ENCODE results near the gene TTLL5.

The TTLL5 gene

DNA sequence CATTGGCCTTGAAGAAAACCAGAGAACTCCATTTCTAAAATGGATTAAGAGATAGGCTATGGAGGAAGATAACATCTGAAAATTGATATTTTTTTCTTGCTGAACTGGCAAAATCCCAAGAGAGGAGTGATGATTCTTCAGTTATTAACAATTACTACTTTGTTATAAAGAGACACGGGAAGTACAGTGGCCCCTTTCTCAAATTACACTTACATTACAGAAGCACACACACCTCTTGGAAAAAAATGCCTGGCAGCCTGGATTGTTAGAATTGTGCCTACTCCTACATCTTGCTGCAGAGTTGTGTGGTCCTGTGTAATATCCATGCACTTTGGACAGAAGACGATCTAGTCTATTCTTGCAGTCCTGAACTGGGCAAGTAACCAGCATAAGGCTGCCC is 249.0 kb downstream of the TTLL5 start:
- Histone ChIP-seq H3K79me2 (ENCODE audit: control insufficient read depth, low read length) (no peaks in the 10 kb centered on the region), H3K27me3 (ENCODE audit: control insufficient read depth, low read length) (no peaks in the 10 kb centered on the region), H4K20me1 (ENCODE audit: control insufficient read depth, insufficient read depth, low read depth, low read length) (no peaks in the 10 kb centered on the region), H3K4me1 (ENCODE audit: control insufficient read depth, low read length) (peaks cover 7% of the 10 kb centered on the region), H3K9me2 (replicated peaks; ENCODE audit: control insufficient read depth, low read length) (no peaks in the 10 kb centered on the region), H3K36me3 (ENCODE audit: control insufficient read depth, low read length) (no peaks in the 10 kb centered on the region), H3K9me3 (ENCODE audit: control insufficient read depth, insufficient read depth, low read length) (no peaks in the 10 kb centered on the region), H3K4me3 (ENCODE audit: low read length) (no peak overlapping the region), H3K4me2 (ENCODE audit: low read length) (no peak overlapping the region), H3F3A (ENCODE audit: control insufficient read depth, insufficient read depth) (no peaks in the 10 kb centered on the region), H3K27ac (ENCODE audit: low read depth, low read length) (no peak overlapping the region)
- TF ChIP-seq, protein P1, sequence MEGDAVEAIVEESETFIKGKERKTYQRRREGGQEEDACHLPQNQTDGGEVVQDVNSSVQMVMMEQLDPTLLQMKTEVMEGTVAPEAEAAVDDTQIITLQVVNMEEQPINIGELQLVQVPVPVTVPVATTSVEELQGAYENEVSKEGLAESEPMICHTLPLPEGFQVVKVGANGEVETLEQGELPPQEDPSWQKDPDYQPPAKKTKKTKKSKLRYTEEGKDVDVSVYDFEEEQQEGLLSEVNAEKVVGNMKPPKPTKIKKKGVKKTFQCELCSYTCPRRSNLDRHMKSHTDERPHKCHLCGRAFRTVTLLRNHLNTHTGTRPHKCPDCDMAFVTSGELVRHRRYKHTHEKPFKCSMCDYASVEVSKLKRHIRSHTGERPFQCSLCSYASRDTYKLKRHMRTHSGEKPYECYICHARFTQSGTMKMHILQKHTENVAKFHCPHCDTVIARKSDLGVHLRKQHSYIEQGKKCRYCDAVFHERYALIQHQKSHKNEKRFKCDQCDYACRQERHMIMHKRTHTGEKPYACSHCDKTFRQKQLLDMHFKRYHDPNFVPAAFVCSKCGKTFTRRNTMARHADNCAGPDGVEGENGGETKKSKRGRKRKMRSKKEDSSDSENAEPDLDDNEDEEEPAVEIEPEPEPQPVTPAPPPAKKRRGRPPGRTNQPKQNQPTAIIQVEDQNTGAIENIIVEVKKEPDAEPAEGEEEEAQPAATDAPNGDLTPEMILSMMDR (IDR thresholded peaks at IDR 0.05; ENCODE audit: low read depth, low read length, poor library complexity, severe bottlenecking): no peak
- no peak for TF ChIP-seq EZH2phosphoT487 (IDR thresholded peaks at IDR 0.05; ENCODE audit: borderline replicate concordance, low read length)

DNA sequence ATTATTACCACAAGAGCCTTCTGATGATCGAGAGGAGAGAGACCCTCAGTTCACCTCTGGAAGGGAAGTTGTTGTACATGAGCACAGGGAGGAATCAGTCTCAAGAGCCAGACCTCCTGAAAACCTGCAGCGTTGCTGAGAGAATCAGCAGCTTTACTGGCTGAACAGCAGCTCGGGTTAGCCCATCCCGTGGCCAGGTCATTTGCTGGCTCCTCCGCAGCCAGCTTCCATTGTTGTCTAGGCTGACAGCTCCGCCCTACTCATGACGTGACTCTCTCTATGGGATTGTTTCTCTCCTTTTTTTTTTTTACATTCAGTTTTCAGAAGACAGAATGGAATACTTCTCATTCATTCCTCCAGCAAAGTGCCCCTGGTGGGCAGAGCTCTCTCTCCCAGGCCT is 250.8 kb downstream of the TTLL5 start:
- TF ChIP-seq, protein P1 (IDR thresholded peaks at IDR 0.05; ENCODE audit: low read depth, low read length, poor library complexity, severe bottlenecking): no peak
- no peak for TF ChIP-seq EZH2phosphoT487 (IDR thresholded peaks at IDR 0.05; ENCODE audit: borderline replicate concordance, low read length)

DNA sequence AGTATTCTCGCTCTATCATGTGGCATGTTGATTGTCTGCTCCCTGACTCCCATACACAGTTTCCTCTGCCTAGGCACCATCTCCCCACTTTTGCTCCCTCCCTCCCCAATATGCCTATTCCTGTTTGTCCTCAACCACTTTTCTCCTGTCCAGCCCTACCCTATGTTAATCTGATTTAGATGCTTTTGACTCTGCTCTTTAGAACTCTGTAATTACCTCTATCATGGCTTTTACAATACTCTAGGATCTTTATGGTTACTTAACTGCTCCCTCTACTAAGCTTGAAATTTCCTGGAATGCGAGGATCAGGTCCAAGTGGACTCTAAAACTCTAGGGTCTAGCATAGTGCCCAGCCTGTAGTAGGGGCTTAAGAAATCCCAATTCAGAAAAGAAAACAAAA is 252.1 kb downstream of the TTLL5 start:
- no peaks in the 10 kb centered on the region for H3K9me2 ChIP-seq (replicated peaks; ENCODE audit: control insufficient read depth, low read length)
- no peaks in the 10 kb centered on the region for H3K27me3 ChIP-seq (ENCODE audit: control insufficient read depth, low read length)
- no peaks in the 10 kb centered on the region for H3K4me1 ChIP-seq (ENCODE audit: control insufficient read depth, low read length)
- H3K4me3 ChIP-seq (ENCODE audit: low read length): no peak overlapping the region
- no peaks in the 10 kb centered on the region for H3K36me3 ChIP-seq (ENCODE audit: control insufficient read depth, low read length)
- no peaks in the 10 kb centered on the region for H3K79me2 ChIP-seq (ENCODE audit: control insufficient read depth, low read length)
- H4K20me1 ChIP-seq (ENCODE audit: control insufficient read depth, insufficient read depth, low read depth, low read length): no peaks in the 10 kb centered on the region
- H3K4me2 ChIP-seq (ENCODE audit: low read length): no peak overlapping the region
- TF ChIP-seq, protein P1 (IDR thresholded peaks at IDR 0.05; ENCODE audit: low read depth, low read length, poor library complexity, severe bottlenecking): no peak
- no peak for TF ChIP-seq EZH2phosphoT487 (IDR thresholded peaks at IDR 0.05; ENCODE audit: borderline replicate concordance, low read length)
- no peaks in the 10 kb centered on the region for H3K9me3 ChIP-seq (ENCODE audit: control insufficient read depth, insufficient read depth, low read length)
- no peak overlapping the region for H3K27ac ChIP-seq (ENCODE audit: low read depth, low read length)
- H3F3A ChIP-seq (ENCODE audit: control insufficient read depth, insufficient read depth): no peaks in the 10 kb centered on the region

More for the DNA sequence above, 250.8 kb downstream of the TTLL5 start:
- no peaks in the 10 kb centered on the region for H4K20me1 ChIP-seq (ENCODE audit: control insufficient read depth, insufficient read depth, low read depth, low read length)
- H3K9me2 ChIP-seq (replicated peaks; ENCODE audit: control insufficient read depth, low read length): no peaks in the 10 kb centered on the region
- no peaks in the 10 kb centered on the region for H3K36me3 ChIP-seq (ENCODE audit: control insufficient read depth, low read length)
- H3K27ac ChIP-seq (ENCODE audit: low read depth, low read length): no peak overlapping the region
- no peak overlapping the region for H3K4me3 ChIP-seq (ENCODE audit: low read length)
- no peaks in the 10 kb centered on the region for H3K79me2 ChIP-seq (ENCODE audit: control insufficient read depth, low read length)
- no peaks in the 10 kb centered on the region for H3K9me3 ChIP-seq (ENCODE audit: control insufficient read depth, insufficient read depth, low read length)
- no peaks in the 10 kb centered on the region for H3K27me3 ChIP-seq (ENCODE audit: control insufficient read depth, low read length)
- no peaks in the 10 kb centered on the region for H3F3A ChIP-seq (ENCODE audit: control insufficient read depth, insufficient read depth)
- H3K4me2 ChIP-seq (ENCODE audit: low read length): no peak overlapping the region
- no peaks in the 10 kb centered on the region for H3K4me1 ChIP-seq (ENCODE audit: control insufficient read depth, low read length)

DNA sequence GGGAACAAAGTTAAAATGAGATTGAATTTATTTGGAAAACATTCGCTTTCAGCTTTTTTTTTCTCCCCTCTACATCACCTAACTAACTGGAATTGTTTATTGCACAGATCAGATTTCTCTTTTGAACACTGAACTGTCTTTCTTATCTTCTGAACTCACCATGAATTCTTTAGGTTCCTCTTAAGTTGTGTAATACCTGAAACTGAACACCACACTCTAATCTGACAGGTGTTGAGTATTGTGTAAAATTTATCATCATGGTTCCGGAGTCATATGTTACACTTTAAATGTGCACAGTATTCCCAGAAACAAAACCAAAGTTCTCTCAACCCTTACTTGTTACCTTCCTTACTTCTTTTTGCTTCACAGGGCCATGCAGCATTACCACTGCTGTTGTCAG is 254.0 kb downstream of the TTLL5 start:
- Histone ChIP-seq H3K27me3 (ENCODE audit: control insufficient read depth, low read length) (no peaks in the 10 kb centered on the region), H3K36me3 (ENCODE audit: control insufficient read depth, low read length) (no peaks in the 10 kb centered on the region)

More for the DNA sequence above, 254.0 kb downstream of the TTLL5 start:
- Histone ChIP-seq H3K4me3 (ENCODE audit: low read length) (no peak overlapping the region), H3K27ac (ENCODE audit: low read depth, low read length) (no peak overlapping the region), H3F3A (ENCODE audit: control insufficient read depth, insufficient read depth) (no peaks in the 10 kb centered on the region), H3K4me1 (ENCODE audit: control insufficient read depth, low read length) (no peaks in the 10 kb centered on the region), H3K79me2 (ENCODE audit: control insufficient read depth, low read length) (no peaks in the 10 kb centered on the region), H4K20me1 (ENCODE audit: control insufficient read depth, insufficient read depth, low read depth, low read length) (no peaks in the 10 kb centered on the region), H3K9me2 (replicated peaks; ENCODE audit: control insufficient read depth, low read length) (no peaks in the 10 kb centered on the region), H3K9me3 (ENCODE audit: control insufficient read depth, insufficient read depth, low read length) (no peaks in the 10 kb centered on the region), H3K4me2 (ENCODE audit: low read length) (no peak overlapping the region)
- TF ChIP-seq EZH2phosphoT487 (IDR thresholded peaks at IDR 0.05; ENCODE audit: borderline replicate concordance, low read length): no peak
- TF ChIP-seq, protein P1 (IDR thresholded peaks at IDR 0.05; ENCODE audit: low read depth, low read length, poor library complexity, severe bottlenecking): no peak

All from DOHH2 (cell line).